Epithelial cell of esophagus (primary cell): Measurements from ENCODE around the gene SPANXA1.
"Not testable (repeated sequence)": the region's sequence is repeated elsewhere in the genome, so short reads cannot be mapped to it uniquely, and the experiment has no call there.

Experiments used
- DNase-seq: peaks from one replicate; pipeline ENCODE4 v3.0.0; 2010; ENCODE audit warnings: low read depth
- H3K4me3 ChIP-seq: 2 replicates; pipeline ENCODE4 v1.5.1; 2011; ENCODE audit warnings: mild to moderate bottlenecking, low read length, control low read depth
- CTCF ChIP-seq: IDR thresholded peaks from 2 replicates; pipeline ENCODE4 v1.5.1; 2011; ENCODE audit warnings: low read depth, mild to moderate bottlenecking, low read length, control low read depth, inconsistent platforms; ENCODE audit not compliant: insufficient read depth; ENCODE audit errors: missing control alignments

Gene SPANXA1

GRCh38 chrX:141584638-141585037 is at the start of gene SPANXA1:
SPANXA1 (minus strand) TSS chrX:141584738; CDS start chrX:141584678, 60 bp downstream.
- DNase-seq, H3K4me3 ChIP-seq: not testable (repeated sequence)

GRCh38 chrX:141632124-141632523 is 47.6 kb upstream of the SPANXA1 start:
- no peak overlapping the region for H3K4me3 ChIP-seq
- TF ChIP-seq CTCF: no peak
- DNase-seq: no peak

- DNase-seq: no peak
- H3K4me3 ChIP-seq: no peak overlapping the region
- TF ChIP-seq CTCF: no peak
Measured at GRCh38 chrX:141619336-141619735, 34.8 kb upstream of the SPANXA1 start.

GRCh38 chrX:141609111-141609510 is 24.6 kb upstream of the SPANXA1 start:
- no peak overlapping the region for H3K4me3 ChIP-seq
- no peak for TF ChIP-seq CTCF
- no peak for DNase-seq

GRCh38 chrX:141589408-141589807 is 4.9 kb upstream of the SPANXA1 start, which contains the start of gene SPANXA2:
SPANXA2 (plus strand) TSS chrX:141589708; CDS start chrX:141589768, 60 bp downstream.
- not testable (repeated sequence) for H3K4me3 ChIP-seq, DNase-seq

- DNase-seq, H3K4me3 ChIP-seq: not testable (repeated sequence)
Measured at GRCh38 chrX:141542551-141542950, 42.0 kb downstream of the SPANXA1 start.
